HepG2 (cell line): ENCODE data around the gene MTRF1. TPM values are rescaled to one million over a fixed set of nuclear protein-coding genes. Genes with fewer than 3 reads are reported as not detected.

Experiments used
- HOXA3 ChIP-seq: sonication (generic); formaldehyde crosslinking; IDR thresholded peaks from 2 replicates; pipeline ENCODE4 v1.5.0; 2020; ENCODE audit warnings: missing genetic modification reagents
- KLF12 ChIP-seq: sonication (generic); formaldehyde crosslinking; IDR thresholded peaks from 2 replicates; pipeline ENCODE4 v1.4.0; 2020; ENCODE audit warnings: missing genetic modification reagents, borderline replicate concordance
- NCOA1 ChIP-seq: sonication (generic); formaldehyde crosslinking; IDR thresholded peaks from 2 replicates; pipeline ENCODE4 v1.9.0; 2021; ENCODE audit warnings: missing genetic modification reagents
- REPIN1 ChIP-seq: sonication (generic); formaldehyde crosslinking; IDR thresholded peaks from 2 replicates; pipeline ENCODE4 v1.8.0; 2022; ENCODE audit warnings: missing genetic modification reagents, low read depth, mild to moderate bottlenecking, borderline replicate concordance
- SOX6 ChIP-seq, 2 experiments: fragments of 450-650 bp in 1 of 2; sonication (generic) in 1 of 2; formaldehyde crosslinking in 1 of 2; IDR thresholded peaks; 2 replicates each; pipeline versions ENCODE4 v1.4.0 to v1.6.1; 2017 to 2020; ENCODE audit warnings: antibody characterized with exemption in 1 of 2, mild to moderate bottlenecking in 1 of 2, missing genetic modification reagents in 1 of 2
- TEAD3 ChIP-seq: optimal IDR thresholded peaks from 2 replicates; pipeline ENCODE3; 2016; ENCODE audit warnings: borderline replicate concordance
- ZBTB1 ChIP-seq: sonication (generic); formaldehyde crosslinking; IDR thresholded peaks from 2 replicates; pipeline ENCODE4 v1.4.0; 2020; ENCODE audit warnings: missing genetic modification reagents, borderline replicate concordance
- ZBTB7A ChIP-seq: sonication (generic); formaldehyde crosslinking; IDR thresholded peaks from 2 replicates; pipeline ENCODE4 v1.8.0; 2022; ENCODE audit warnings: mild to moderate bottlenecking, missing genetic modification reagents
- ZNF205 ChIP-seq: IDR thresholded peaks from 2 replicates; pipeline ENCODE4 v1.6.1; 2018; ENCODE audit warnings: missing biosample characterization, missing genetic modification reagents
- ZNF431 ChIP-seq: sonication (generic); formaldehyde crosslinking; IDR thresholded peaks from 2 replicates; pipeline ENCODE4 v1.9.0; 2022; ENCODE audit warnings: missing genetic modification reagents, low read depth, mild to moderate bottlenecking, borderline replicate concordance
- ZNF432 ChIP-seq: sonication (generic); formaldehyde crosslinking; IDR thresholded peaks from 2 replicates; pipeline ENCODE4 v1.5.0; 2020; ENCODE audit warnings: missing genetic modification reagents, mild to moderate bottlenecking, borderline replicate concordance
- ZNF772 ChIP-seq: sonication (generic); formaldehyde crosslinking; IDR thresholded peaks from 2 replicates; pipeline ENCODE4 v1.5.0; 2020; ENCODE audit warnings: mild to moderate bottlenecking, missing genetic modification reagents
- polyA plus RNA-seq, 8 experiments: library from polyadenylated mRNA; depleted of rRNA in 3 of 8; stranded (reverse) in 7 of 8; unstranded in 1 of 8; fragments of >200 nt; fragmentation: Illumina TruSeq in 4 of 8; extraction: Trizol in 4 of 8; gene quantifications; 2 replicates each; pipeline versions ENCODE4 v1.2.1 to v1.2.3, GENCODE V29; 2011 to 2016; ENCODE audit warnings: low read depth in 4 of 8, missing spikeins in 1 of 8, mixed read lengths in 1 of 8; ENCODE audit not compliant: insufficient read depth in 1 of 8
- total RNA-seq, 5 experiments: library from RNA; depleted of rRNA; stranded (reverse); fragments of >200 nt; fragmentation: Illumina TruSeq; extraction: Trizol; gene quantifications; 2 replicates each; pipeline ENCODE4 v1.2.3, GENCODE V29; 2016; ENCODE audit warnings: low read depth in 1 of 5
- TF ChIP-seq, protein P1 (sequence below): sonication (generic); formaldehyde crosslinking; IDR thresholded peaks from 2 replicates; pipeline ENCODE4 v1.8.1; 2023; ENCODE audit warnings: missing genetic modification reagents, mild to moderate bottlenecking, borderline replicate concordance
- TF ChIP-seq, protein P2 (sequence below): sonication (generic); formaldehyde crosslinking; IDR thresholded peaks from 2 replicates; pipeline ENCODE4 v1.5.0; 2020; ENCODE audit warnings: mild to moderate bottlenecking, missing genetic modification reagents
- TF ChIP-seq, protein P3 (sequence below): sonication (generic); formaldehyde crosslinking; IDR thresholded peaks from 2 replicates; pipeline ENCODE4 v1.5.1; 2020; ENCODE audit warnings: missing genetic modification reagents, mild to moderate bottlenecking, borderline replicate concordance
- TF ChIP-seq, protein P4 (sequence below): sonication (generic); formaldehyde crosslinking; IDR thresholded peaks from 2 replicates; pipeline ENCODE4 v1.5.0; 2020; ENCODE audit warnings: missing genetic modification reagents

The MTRF1 gene
- total and polyA plus RNA-seq, 2 of the 13 experiments (the other 11 are each of a cell fraction or from before 2014, with no cell fraction given) = 21.6 to 27.2 TPM

DNA sequence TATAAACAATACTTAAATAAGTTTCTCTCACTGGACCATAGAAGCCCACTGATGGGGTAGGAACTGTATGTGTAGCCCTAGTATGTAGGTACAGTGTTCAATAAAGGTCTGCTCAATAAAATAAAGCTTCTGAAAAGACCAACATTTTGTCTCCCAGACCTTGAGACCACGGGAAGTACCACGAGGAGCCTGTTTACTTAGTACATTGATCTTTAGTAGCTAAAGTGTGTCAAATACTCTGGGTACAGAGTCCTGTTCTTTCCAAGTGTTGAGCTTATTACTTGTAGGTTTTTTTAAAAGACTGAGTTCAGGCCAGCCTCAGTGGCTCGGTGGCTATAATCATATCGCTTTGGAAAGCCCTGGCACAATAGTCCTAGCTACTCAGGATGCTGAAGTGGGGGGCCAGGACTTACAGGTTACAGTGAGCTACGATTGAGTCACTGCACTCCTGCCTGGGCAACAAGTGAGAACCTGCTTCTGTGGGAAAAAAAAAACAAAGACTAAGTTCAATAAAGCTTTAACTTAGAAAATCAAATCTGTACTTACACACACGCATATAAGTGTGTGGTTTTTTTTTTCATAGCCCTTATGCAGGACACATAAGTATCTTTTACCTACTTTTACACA is 3.4 kb downstream of the MTRF1 start (continued):
- peak; percentile 29 for TF ChIP-seq TEAD3 (CRISPR knock-in tag)
- TF ChIP-seq REPIN1 (CRISPR knock-in tag) = peak; percentile 31; the same call in 1 of the 2 replicates
- no peak for TF ChIP-seq NCOA1 (CRISPR knock-in tag)
- TF ChIP-seq, protein P1, sequence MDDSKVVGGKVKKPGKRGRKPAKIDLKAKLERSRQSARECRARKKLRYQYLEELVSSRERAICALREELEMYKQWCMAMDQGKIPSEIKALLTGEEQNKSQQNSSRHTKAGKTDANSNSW = no peak
- TF ChIP-seq, protein P2, sequence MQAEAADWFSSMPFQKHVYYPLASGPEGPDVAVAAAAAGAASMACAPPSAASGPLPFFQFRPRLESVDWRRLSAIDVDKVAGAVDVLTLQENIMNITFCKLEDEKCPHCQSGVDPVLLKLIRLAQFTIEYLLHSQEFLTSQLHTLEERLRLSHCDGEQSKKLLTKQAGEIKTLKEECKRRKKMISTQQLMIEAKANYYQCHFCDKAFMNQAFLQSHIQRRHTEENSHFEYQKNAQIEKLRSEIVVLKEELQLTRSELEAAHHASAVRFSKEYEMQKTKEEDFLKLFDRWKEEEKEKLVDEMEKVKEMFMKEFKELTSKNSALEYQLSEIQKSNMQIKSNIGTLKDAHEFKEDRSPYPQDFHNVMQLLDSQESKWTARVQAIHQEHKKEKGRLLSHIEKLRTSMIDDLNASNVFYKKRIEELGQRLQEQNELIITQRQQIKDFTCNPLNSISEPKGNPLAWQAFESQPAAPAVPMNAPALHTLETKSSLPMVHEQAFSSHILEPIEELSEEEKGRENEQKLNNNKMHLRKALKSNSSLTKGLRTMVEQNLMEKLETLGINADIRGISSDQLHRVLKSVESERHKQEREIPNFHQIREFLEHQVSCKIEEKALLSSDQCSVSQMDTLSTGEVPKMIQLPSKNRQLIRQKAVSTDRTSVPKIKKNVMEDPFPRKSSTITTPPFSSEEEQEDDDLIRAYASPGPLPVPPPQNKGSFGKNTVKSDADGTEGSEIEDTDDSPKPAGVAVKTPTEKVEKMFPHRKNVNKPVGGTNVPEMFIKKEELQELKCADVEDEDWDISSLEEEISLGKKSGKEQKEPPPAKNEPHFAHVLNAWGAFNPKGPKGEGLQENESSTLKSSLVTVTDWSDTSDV (CRISPR knock-in tag) = no peak
- no peak for TF ChIP-seq ZNF432 (CRISPR knock-in tag)
- TF ChIP-seq ZNF772 (CRISPR knock-in tag) = no peak
- TF ChIP-seq KLF12 (CRISPR knock-in tag) = no peak
- TF ChIP-seq, protein P3, sequence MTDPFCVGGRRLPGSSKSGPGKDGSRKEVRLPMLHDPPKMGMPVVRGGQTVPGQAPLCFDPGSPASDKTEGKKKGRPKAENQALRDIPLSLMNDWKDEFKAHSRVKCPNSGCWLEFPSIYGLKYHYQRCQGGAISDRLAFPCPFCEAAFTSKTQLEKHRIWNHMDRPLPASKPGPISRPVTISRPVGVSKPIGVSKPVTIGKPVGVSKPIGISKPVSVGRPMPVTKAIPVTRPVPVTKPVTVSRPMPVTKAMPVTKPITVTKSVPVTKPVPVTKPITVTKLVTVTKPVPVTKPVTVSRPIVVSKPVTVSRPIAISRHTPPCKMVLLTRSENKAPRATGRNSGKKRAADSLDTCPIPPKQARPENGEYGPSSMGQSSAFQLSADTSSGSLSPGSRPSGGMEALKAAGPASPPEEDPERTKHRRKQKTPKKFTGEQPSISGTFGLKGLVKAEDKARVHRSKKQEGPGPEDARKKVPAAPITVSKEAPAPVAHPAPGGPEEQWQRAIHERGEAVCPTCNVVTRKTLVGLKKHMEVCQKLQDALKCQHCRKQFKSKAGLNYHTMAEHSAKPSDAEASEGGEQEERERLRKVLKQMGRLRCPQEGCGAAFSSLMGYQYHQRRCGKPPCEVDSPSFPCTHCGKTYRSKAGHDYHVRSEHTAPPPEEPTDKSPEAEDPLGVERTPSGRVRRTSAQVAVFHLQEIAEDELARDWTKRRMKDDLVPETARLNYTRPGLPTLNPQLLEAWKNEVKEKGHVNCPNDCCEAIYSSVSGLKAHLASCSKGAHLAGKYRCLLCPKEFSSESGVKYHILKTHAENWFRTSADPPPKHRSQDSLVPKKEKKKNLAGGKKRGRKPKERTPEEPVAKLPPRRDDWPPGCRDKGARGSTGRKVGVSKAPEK (CRISPR knock-in tag) = 0 out of 2 replicates have a peak, but pooled peaks have one; percentile 36
- no peak for TF ChIP-seq SOX6 (IDR thresholded peaks at IDR 0.05)
- peak; percentile 41; the same call in 1 of the 2 replicates for TF ChIP-seq SOX6 (CRISPR knock-in tag; IDR thresholded peaks at IDR 0.05)
- 0 out of 2 replicates have a peak, but pooled peaks have one; percentile 29 for TF ChIP-seq HOXA3 (CRISPR knock-in tag)
- no peak for TF ChIP-seq ZBTB7A
- TF ChIP-seq ZNF431 = no peak
- TF ChIP-seq ZBTB1 (CRISPR knock-in tag) = no peak
- no peak; the same call in 1 of the 2 replicates for TF ChIP-seq ZNF205
- TF ChIP-seq, protein P4, sequence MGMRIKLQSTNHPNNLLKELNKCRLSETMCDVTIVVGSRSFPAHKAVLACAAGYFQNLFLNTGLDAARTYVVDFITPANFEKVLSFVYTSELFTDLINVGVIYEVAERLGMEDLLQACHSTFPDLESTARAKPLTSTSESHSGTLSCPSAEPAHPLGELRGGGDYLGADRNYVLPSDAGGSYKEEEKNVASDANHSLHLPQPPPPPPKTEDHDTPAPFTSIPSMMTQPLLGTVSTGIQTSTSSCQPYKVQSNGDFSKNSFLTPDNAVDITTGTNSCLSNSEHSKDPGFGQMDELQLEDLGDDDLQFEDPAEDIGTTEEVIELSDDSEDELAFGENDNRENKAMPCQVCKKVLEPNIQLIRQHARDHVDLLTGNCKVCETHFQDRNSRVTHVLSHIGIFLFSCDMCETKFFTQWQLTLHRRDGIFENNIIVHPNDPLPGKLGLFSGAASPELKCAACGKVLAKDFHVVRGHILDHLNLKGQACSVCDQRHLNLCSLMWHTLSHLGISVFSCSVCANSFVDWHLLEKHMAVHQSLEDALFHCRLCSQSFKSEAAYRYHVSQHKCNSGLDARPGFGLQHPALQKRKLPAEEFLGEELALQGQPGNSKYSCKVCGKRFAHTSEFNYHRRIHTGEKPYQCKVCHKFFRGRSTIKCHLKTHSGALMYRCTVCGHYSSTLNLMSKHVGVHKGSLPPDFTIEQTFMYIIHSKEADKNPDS = peak; percentile 87; the same call in 1 of the 2 replicates
